HEK293 (cell line): ENCODE measurements around the gene INTS6.

Experiments used
- MZF1 ChIP-seq: fragments of 450-650 bp; formaldehyde crosslinking; IDR thresholded peaks from 2 replicates; pipeline ENCODE4 v1.5.1; 2017; ENCODE audit warnings: missing biosample characterization, missing genetic modification characterization, borderline replicate concordance
- ZNF140 ChIP-seq: fragments of 450-650 bp; formaldehyde crosslinking; IDR thresholded peaks from 2 replicates; pipeline ENCODE4 v1.5.1; 2016; ENCODE audit warnings: missing biosample characterization, missing genetic modification characterization
- ZNF148 ChIP-seq: fragments of 450-650 bp; formaldehyde crosslinking; IDR thresholded peaks from 2 replicates; pipeline ENCODE4 v1.5.0; 2017; ENCODE audit warnings: missing biosample characterization, missing genetic modification characterization, borderline replicate concordance
- ZNF292 ChIP-seq: fragments of 450-650 bp; formaldehyde crosslinking; IDR thresholded peaks from 2 replicates; pipeline ENCODE4 v1.5.1; 2016; ENCODE audit warnings: low read depth, missing biosample characterization, missing genetic modification characterization, borderline replicate concordance
- ZNF394 ChIP-seq: fragments of 450-650 bp; formaldehyde crosslinking; IDR thresholded peaks from 2 replicates; pipeline ENCODE4 v1.5.1; 2016; ENCODE audit warnings: missing biosample characterization, missing genetic modification characterization, mild to moderate bottlenecking, moderate library complexity, borderline replicate concordance
- ZSCAN18 ChIP-seq: fragments of 450-650 bp; formaldehyde crosslinking; IDR thresholded peaks from 2 replicates; pipeline ENCODE4 v1.5.1; 2016; ENCODE audit warnings: missing biosample characterization, missing genetic modification characterization
- TF ChIP-seq, protein P1 (sequence below): fragments of 450-650 bp; formaldehyde crosslinking; IDR thresholded peaks from 2 replicates; pipeline ENCODE4 v1.5.1; 2016; ENCODE audit warnings: missing biosample characterization, missing genetic modification characterization
- TF ChIP-seq, protein P2 (sequence below): fragments of 450-650 bp; formaldehyde crosslinking; IDR thresholded peaks from 2 replicates; pipeline ENCODE4 v1.5.1; 2016; ENCODE audit warnings: missing biosample characterization, missing genetic modification characterization

DNA sequence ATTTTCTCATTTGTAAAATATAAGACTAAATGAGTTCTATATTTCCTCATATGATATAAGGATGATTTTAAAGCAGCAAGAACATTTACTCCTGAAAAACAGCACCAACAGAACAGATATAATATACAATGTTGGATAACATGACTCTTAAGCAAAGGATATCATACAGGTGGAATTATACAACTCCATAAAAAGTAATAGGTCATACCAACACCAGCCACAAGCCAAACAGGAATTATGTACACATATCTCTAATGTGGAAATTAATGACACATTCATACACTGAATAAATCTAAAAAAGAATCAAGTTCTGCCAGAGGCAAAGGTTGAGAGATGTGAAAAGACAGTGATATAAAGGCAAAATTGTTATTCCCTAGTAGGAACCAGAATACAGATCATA, 25.9 kb downstream of the INTS6 start:
- no peak for TF ChIP-seq ZNF394
- no peak for TF ChIP-seq ZNF292 (tag by site-specific recombination)
- TF ChIP-seq, protein P1, sequence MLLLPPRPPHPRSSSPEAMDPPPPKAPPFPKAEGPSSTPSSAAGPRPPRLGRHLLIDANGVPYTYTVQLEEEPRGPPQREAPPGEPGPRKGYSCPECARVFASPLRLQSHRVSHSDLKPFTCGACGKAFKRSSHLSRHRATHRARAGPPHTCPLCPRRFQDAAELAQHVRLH, result no peak
- TF ChIP-seq, protein P2, sequence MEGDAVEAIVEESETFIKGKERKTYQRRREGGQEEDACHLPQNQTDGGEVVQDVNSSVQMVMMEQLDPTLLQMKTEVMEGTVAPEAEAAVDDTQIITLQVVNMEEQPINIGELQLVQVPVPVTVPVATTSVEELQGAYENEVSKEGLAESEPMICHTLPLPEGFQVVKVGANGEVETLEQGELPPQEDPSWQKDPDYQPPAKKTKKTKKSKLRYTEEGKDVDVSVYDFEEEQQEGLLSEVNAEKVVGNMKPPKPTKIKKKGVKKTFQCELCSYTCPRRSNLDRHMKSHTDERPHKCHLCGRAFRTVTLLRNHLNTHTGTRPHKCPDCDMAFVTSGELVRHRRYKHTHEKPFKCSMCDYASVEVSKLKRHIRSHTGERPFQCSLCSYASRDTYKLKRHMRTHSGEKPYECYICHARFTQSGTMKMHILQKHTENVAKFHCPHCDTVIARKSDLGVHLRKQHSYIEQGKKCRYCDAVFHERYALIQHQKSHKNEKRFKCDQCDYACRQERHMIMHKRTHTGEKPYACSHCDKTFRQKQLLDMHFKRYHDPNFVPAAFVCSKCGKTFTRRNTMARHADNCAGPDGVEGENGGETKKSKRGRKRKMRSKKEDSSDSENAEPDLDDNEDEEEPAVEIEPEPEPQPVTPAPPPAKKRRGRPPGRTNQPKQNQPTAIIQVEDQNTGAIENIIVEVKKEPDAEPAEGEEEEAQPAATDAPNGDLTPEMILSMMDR (tag by site-specific recombination), result no peak
- TF ChIP-seq ZNF148 (tag by site-specific recombination), result no peak
- TF ChIP-seq MZF1, result no peak
- TF ChIP-seq ZSCAN18 (tag by site-specific recombination), result no peak
- no peak for TF ChIP-seq ZNF140 (tag by site-specific recombination)
